Measurements from ENCODE around the gene PCNX3. TPM values are rescaled to one million over a fixed set of nuclear protein-coding genes. Genes with fewer than 3 reads are reported as not detected.

The PCNX3 gene
- total and polyA plus RNA-seq, 2 experiments from 2014 or later = 22.0 to 42.7 TPM

DNA sequence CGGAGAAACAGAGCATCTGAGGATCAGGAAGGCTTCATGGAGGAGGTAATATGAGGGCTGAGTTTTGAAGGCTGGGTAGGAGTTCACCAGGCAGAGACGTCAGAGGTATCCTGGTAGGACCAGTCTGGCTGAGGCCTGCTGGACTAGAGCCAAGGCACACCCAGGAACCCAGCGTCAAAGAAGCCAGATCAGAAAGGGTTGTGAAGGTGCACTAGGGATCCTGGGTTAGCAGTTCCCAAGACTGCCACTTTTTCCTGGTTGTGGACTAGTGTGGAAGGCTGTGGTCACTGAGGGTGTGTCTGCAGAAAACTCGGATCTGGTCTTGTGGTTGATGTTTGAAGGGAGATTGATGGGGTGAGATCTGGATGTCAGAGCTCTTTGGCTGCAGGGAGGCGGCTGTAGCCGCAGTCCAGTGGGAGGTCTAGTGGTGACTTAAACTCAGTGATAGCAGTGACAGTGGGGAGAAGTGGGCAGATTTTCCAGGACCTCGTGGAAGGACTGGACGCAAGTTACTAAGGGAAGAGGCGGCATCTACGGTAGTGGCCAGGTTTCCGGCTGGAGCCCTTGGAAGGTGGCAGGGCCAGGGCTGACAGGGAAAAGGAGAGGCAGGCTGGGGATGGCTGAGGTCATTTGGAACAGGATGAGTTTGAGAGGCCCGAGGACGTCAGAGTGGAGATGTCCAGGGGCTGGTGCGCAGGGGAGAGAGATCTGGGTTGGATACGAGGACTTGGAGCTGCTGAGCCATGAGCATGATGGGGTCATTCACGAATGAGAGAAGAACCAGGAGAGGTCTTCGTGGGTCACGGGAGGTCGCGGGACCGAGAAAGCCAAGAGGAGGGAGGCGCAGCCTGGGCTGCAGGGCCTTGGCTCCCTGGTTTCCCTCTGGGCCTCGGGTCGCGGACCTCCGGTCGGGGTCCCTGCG is 36.3 kb downstream of the PCNX3 start:
- peaks cover 10% of the 10 kb centered on the region for H3K4me1 ChIP-seq (ENCODE audit: low read depth)
- peak overlapping the region; percentile 34 for H3K4me3 ChIP-seq
- peak overlapping the region; percentile 91 for H3K27ac ChIP-seq
- TF ChIP-seq, protein P1, sequence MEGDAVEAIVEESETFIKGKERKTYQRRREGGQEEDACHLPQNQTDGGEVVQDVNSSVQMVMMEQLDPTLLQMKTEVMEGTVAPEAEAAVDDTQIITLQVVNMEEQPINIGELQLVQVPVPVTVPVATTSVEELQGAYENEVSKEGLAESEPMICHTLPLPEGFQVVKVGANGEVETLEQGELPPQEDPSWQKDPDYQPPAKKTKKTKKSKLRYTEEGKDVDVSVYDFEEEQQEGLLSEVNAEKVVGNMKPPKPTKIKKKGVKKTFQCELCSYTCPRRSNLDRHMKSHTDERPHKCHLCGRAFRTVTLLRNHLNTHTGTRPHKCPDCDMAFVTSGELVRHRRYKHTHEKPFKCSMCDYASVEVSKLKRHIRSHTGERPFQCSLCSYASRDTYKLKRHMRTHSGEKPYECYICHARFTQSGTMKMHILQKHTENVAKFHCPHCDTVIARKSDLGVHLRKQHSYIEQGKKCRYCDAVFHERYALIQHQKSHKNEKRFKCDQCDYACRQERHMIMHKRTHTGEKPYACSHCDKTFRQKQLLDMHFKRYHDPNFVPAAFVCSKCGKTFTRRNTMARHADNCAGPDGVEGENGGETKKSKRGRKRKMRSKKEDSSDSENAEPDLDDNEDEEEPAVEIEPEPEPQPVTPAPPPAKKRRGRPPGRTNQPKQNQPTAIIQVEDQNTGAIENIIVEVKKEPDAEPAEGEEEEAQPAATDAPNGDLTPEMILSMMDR (IDR thresholded peaks at IDR 0.05; ENCODE audit: low read depth, low read length) = no peak
- no peaks in the 10 kb centered on the region for H3K9me3 ChIP-seq (ENCODE audit: low read depth)
- H3K27me3 ChIP-seq = no peaks in the 10 kb centered on the region
- peaks cover 18% of the 10 kb centered on the region for H3K36me3 ChIP-seq
- DNase-seq (ENCODE audit: low read depth in 1 of 2, low spot score in 1 of 2) = peak in 1 of 2 donors; percentile 48

GRCh38 chr11:65652511-65653228 is 37.1 kb downstream of the PCNX3 start:
- Histone ChIP-seq H3K4me3 (peak overlapping the region; percentile 34), H3K9me3 (ENCODE audit: low read depth) (no peaks in the 10 kb centered on the region), H3K27me3 (no peaks in the 10 kb centered on the region), H3K4me1 (ENCODE audit: low read depth) (peaks cover 10% of the 10 kb centered on the region), H3K27ac (peak overlapping the region; percentile 91), H3K36me3 (peaks cover 26% of the 10 kb centered on the region)
- DNase-seq (ENCODE audit: low read depth in 1 of 2, low spot score in 1 of 2) = peak; percentile 92 to 97
- TF ChIP-seq, protein P1 (IDR thresholded peaks at IDR 0.05; ENCODE audit: low read depth, low read length) = no peak

DNA sequence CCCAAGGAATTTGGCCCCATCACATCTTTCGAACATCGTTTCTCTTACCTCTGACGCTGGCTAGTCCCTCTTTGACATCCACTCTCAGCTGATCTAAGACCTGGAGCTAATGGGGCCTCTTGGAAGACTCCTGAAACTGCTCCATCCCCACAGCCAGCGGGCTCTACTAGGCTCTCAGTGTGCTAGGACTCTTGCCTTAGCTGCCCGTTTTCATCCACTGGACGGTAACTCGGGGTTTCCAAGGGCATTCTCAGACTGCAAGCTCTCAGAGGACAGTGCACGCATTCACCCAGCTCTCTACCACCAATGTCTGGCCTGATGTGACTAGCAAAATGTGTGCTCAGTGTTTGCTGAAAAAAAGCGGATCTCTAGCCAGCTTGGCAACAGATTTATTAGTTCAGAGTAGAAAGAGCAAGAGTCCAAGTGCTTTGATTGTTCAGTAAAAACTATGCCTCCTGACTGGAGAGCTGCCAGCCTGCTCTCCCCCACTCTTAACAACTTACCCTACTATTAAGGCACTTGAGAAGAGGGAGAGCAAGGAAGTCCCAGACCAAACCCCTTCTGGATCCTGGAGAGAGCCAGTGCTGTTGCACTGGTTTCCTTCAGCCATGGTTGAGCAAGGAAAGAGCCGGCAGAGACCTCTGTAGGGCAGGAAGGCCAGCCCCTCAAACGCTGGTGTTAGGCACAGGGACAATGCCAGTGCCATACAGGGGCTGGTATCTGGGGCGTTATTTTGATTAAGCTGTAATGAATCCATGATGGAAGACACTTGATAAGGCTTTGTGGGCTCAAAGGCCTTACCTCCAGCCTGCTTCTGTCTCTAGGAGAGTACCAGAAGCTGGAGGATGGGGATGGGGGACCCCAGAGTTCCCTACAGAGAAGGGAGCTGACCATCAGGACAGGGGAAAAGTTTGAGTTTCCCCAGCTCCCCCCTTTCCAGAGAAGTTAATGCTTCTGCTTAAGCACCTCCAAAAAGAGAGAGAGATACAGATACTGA is 38.0 kb downstream of the PCNX3 start:
- Histone ChIP-seq H3K27me3 (no peaks in the 10 kb centered on the region), H3K27ac (peak overlapping the region; percentile 91), H3K4me3 (peak overlapping the region; percentile 34), H3K4me1 (ENCODE audit: low read depth) (peaks cover 10% of the 10 kb centered on the region), H3K9me3 (ENCODE audit: low read depth) (no peaks in the 10 kb centered on the region), H3K36me3 (peaks cover 34% of the 10 kb centered on the region)
- peak in 1 of 2 donors; percentile 35 for DNase-seq (ENCODE audit: low read depth in 1 of 2, low spot score in 1 of 2)
- TF ChIP-seq, protein P1 (IDR thresholded peaks at IDR 0.05; ENCODE audit: low read depth, low read length) = no peak

- Histone ChIP-seq H3K27ac (peak overlapping the region; percentile 91), H3K4me1 (ENCODE audit: low read depth) (peaks cover 10% of the 10 kb centered on the region), H3K27me3 (no peaks in the 10 kb centered on the region), H3K36me3 (peaks cover 44% of the 10 kb centered on the region), H3K9me3 (ENCODE audit: low read depth) (no peaks in the 10 kb centered on the region), H3K4me3 (no peak overlapping the region)
- no peak for DNase-seq (ENCODE audit: low read depth in 1 of 2, low spot score in 1 of 2)
- TF ChIP-seq, protein P1 (IDR thresholded peaks at IDR 0.05; ENCODE audit: low read depth, low read length) = no peak
Measured at GRCh38 chr11:65654375-65655349, 39.1 kb downstream of the PCNX3 start.
